Natural killer cell treated with Interleukin-12 subunit alpha and Interleukin-12 subunit beta and Interleukin-15 and Interleukin-18, amount 100 ng/mL, for 72 hours (primary cell): ENCODE results near the gene TBK1. TPM values are rescaled to one million over a fixed set of nuclear protein-coding genes. Genes with fewer than 3 reads are reported as not detected.

Experiments
- ATAC-seq, 2 donors: fragments of 150-1000 bp; cut with Tn5 transposase in 1 of 2; sonication (Bioruptor Pico), chemical (Tn5 transposase) in 1 of 2; 2 replicates each; pipeline ENCODE4 v1.10.0; 2021
- DNase-seq: peaks from one replicate; pipeline ENCODE4 v3.0.0; 2022; ENCODE audit warnings: low spot score
- H3K27ac Mint-ChIP-seq, 2 donors: 1 replicate in 1 of 2; 2 replicates in 1 of 2; pipeline ENCODE4 v1.8.0; 2022; ENCODE audit warnings: mixed read lengths in 2 of 2, mild to moderate bottlenecking in 1 of 2, moderate library complexity in 1 of 2
- H3K27me3 Mint-ChIP-seq, 2 donors: 1 replicate in 1 of 2; 2 replicates in 1 of 2; pipeline ENCODE4 v1.8.0; 2022; ENCODE audit warnings: mixed read lengths in 2 of 2
- H3K36me3 Mint-ChIP-seq: one replicate; pipeline ENCODE4 v1.8.0; 2022; ENCODE audit warnings: mixed read lengths
- H3K4me1 Mint-ChIP-seq, 2 donors: 1 replicate in 1 of 2; 2 replicates in 1 of 2; pipeline ENCODE4 v1.8.0; 2022; ENCODE audit warnings: low read depth in 2 of 2, mixed read lengths in 2 of 2, mild to moderate bottlenecking in 1 of 2
- H3K4me3 Mint-ChIP-seq: one replicate; pipeline ENCODE4 v1.8.0; 2022; ENCODE audit warnings: mixed read lengths
- H3K9me3 Mint-ChIP-seq: 2 replicates; pipeline ENCODE4 v1.8.0; 2022; ENCODE audit warnings: mixed read lengths
- total RNA-seq, 2 donors: library from RNA; stranded (reverse); gene quantifications; one replicate each; pipeline ENCODE4 v1.2.3, GENCODE V29; 2022

The TBK1 gene
- total RNA-seq, 2 donors from 2014 or later = 41.9 to 42.1 TPM

GRCh38 chr12:64430886-64431285 lies 21.0 kb upstream of the TBK1 start:
- Mint-ChIP-seq H3K9me3 (no peaks in the 10 kb centered on the region), H3K27ac (peak overlapping the region in 1 of 2 donors; percentile 37), H3K4me1 (no peaks in the 10 kb centered on the region), H3K36me3 (peaks cover 40% of the 10 kb centered on the region), H3K27me3 (no peaks in the 10 kb centered on the region), H3K4me3 (no peak overlapping the region)
- ATAC-seq = no peak
- DNase-seq = no peak

GRCh38 chr12:64431791-64432190 lies 20.1 kb upstream of the TBK1 start:
- Mint-ChIP-seq H3K4me3 (no peak overlapping the region), H3K4me1 (no peaks in the 10 kb centered on the region), H3K27me3 (no peaks in the 10 kb centered on the region), H3K9me3 (no peaks in the 10 kb centered on the region), H3K27ac (no peak overlapping the region), H3K36me3 (peaks cover 41% of the 10 kb centered on the region)
- ATAC-seq (no peak), DNase-seq (no peak)

- Mint-ChIP-seq H3K4me3 (no peak overlapping the region), H3K9me3 (no peaks in the 10 kb centered on the region), H3K27ac (no peak overlapping the region), H3K36me3 (peaks cover 48% of the 10 kb centered on the region), H3K27me3 (no peaks in the 10 kb centered on the region), H3K4me1 (no peaks in the 10 kb centered on the region)
- DNase-seq = no peak
- no peak for ATAC-seq
Measured at GRCh38 chr12:64433915-64434314, 18.0 kb upstream of the TBK1 start.

- H3K4me3 Mint-ChIP-seq = no peak overlapping the region
- no peak for ATAC-seq
- no peak for DNase-seq
- peaks cover 31% of the 10 kb centered on the region for H3K36me3 Mint-ChIP-seq
- H3K27ac Mint-ChIP-seq = no peak overlapping the region
- H3K27me3 Mint-ChIP-seq = no peaks in the 10 kb centered on the region
- H3K4me1 Mint-ChIP-seq = no peaks in the 10 kb centered on the region
- H3K9me3 Mint-ChIP-seq = no peaks in the 10 kb centered on the region
Measured at GRCh38 chr12:64440100-64440499, 11.8 kb upstream of the TBK1 start.

GRCh38 chr12:64445490-64445889 lies 6.4 kb upstream of the TBK1 start:
- H3K4me3 Mint-ChIP-seq = no peak overlapping the region
- H3K27me3 Mint-ChIP-seq = no peaks in the 10 kb centered on the region
- no peak for ATAC-seq
- H3K27ac Mint-ChIP-seq = no peak overlapping the region
- DNase-seq = no peak
- H3K9me3 Mint-ChIP-seq = no peaks in the 10 kb centered on the region
- H3K36me3 Mint-ChIP-seq = peaks cover 25% of the 10 kb centered on the region
- H3K4me1 Mint-ChIP-seq = peaks cover 4 to 5% of the 10 kb centered on the region in 2 donors

- DNase-seq = no peak
- Mint-ChIP-seq H3K4me3 (no peak overlapping the region), H3K27me3 (no peaks in the 10 kb centered on the region), H3K36me3 (peaks cover 25% of the 10 kb centered on the region), H3K9me3 (no peaks in the 10 kb centered on the region), H3K4me1 (peaks cover 13% of the 10 kb centered on the region in 2 donors), H3K27ac (peak overlapping the region in 1 of 2 donors; percentile 14)
- ATAC-seq = no peak
Measured at GRCh38 chr12:64446295-64446694, 5.6 kb upstream of the TBK1 start.

- DNase-seq = no peak
- peak overlapping the region; percentile 98 to 99 for H3K27ac Mint-ChIP-seq
- H3K9me3 Mint-ChIP-seq = no peaks in the 10 kb centered on the region
- peak overlapping the region; percentile 93 for H3K4me3 Mint-ChIP-seq
- no peaks in the 10 kb centered on the region for H3K27me3 Mint-ChIP-seq
- peaks cover 29 to 32% of the 10 kb centered on the region in 2 donors for H3K4me1 Mint-ChIP-seq
- no peak for ATAC-seq
- peaks cover 24% of the 10 kb centered on the region for H3K36me3 Mint-ChIP-seq
Measured at GRCh38 chr12:64450057-64450640, 1.8 kb upstream of the TBK1 start.

- no peaks in the 10 kb centered on the region for H3K27me3 Mint-ChIP-seq
- H3K4me3 Mint-ChIP-seq = peak overlapping the region; percentile 93
- ATAC-seq = no peak
- H3K36me3 Mint-ChIP-seq = peaks cover 25% of the 10 kb centered on the region
- no peaks in the 10 kb centered on the region for H3K9me3 Mint-ChIP-seq
- no peak for DNase-seq
- peak overlapping the region; percentile 98 to 99 for H3K27ac Mint-ChIP-seq
- peaks cover 32 to 39% of the 10 kb centered on the region in 2 donors for H3K4me1 Mint-ChIP-seq
Measured at GRCh38 chr12:64450711-64451486, 1.0 kb upstream of the TBK1 start.

GRCh38 chr12:64452559-64453329 lies 824 bp downstream of the TBK1 start:
- Mint-ChIP-seq H3K36me3 (peaks cover 21% of the 10 kb centered on the region), H3K4me3 (peak overlapping the region; percentile 95), H3K9me3 (no peaks in the 10 kb centered on the region), H3K4me1 (peaks cover 44 to 53% of the 10 kb centered on the region in 2 donors), H3K27ac (peak overlapping the region; percentile 98 to 99), H3K27me3 (no peaks in the 10 kb centered on the region)
- ATAC-seq (peak; percentile 22 to 25), DNase-seq (no peak)

GRCh38 chr12:64455506-64455905 lies 3.6 kb downstream of the TBK1 start:
- Mint-ChIP-seq H3K9me3 (no peaks in the 10 kb centered on the region), H3K4me1 (peaks cover 58 to 70% of the 10 kb centered on the region in 2 donors), H3K36me3 (peaks cover 28% of the 10 kb centered on the region), H3K27ac (peak overlapping the region; percentile 77 to 94), H3K27me3 (no peaks in the 10 kb centered on the region), H3K4me3 (peak overlapping the region; percentile 59)
- no peak for DNase-seq
- no peak for ATAC-seq

- Mint-ChIP-seq H3K4me3 (peak overlapping the region; percentile 59), H3K27ac (peak overlapping the region; percentile 77 to 94), H3K27me3 (no peaks in the 10 kb centered on the region), H3K9me3 (no peaks in the 10 kb centered on the region), H3K4me1 (peaks cover 54 to 64% of the 10 kb centered on the region in 2 donors), H3K36me3 (peaks cover 32% of the 10 kb centered on the region)
- DNase-seq = no peak
- ATAC-seq = no peak
Measured at GRCh38 chr12:64456119-64456518, 4.2 kb downstream of the TBK1 start.

GRCh38 chr12:64457032-64457431 lies 5.1 kb downstream of the TBK1 start:
- Mint-ChIP-seq H3K9me3 (no peaks in the 10 kb centered on the region), H3K4me1 (peaks cover 49 to 56% of the 10 kb centered on the region in 2 donors), H3K36me3 (peaks cover 32% of the 10 kb centered on the region), H3K27ac (peak overlapping the region; percentile 94 to 96), H3K4me3 (peak overlapping the region; percentile 63), H3K27me3 (no peaks in the 10 kb centered on the region)
- ATAC-seq = no peak
- no peak for DNase-seq

GRCh38 chr12:64457466-64457865 lies 5.5 kb downstream of the TBK1 start:
- no peaks in the 10 kb centered on the region for H3K9me3 Mint-ChIP-seq
- no peak for DNase-seq
- H3K4me1 Mint-ChIP-seq = peaks cover 47 to 56% of the 10 kb centered on the region in 2 donors
- H3K27me3 Mint-ChIP-seq = no peaks in the 10 kb centered on the region
- peaks cover 32% of the 10 kb centered on the region for H3K36me3 Mint-ChIP-seq
- peak in 1 of 2 donors; percentile 73 for ATAC-seq
- peak overlapping the region; percentile 94 to 96 for H3K27ac Mint-ChIP-seq
- H3K4me3 Mint-ChIP-seq = peak overlapping the region; percentile 63

- peak overlapping the region; percentile 95 for H3K4me3 Mint-ChIP-seq
- no peak for DNase-seq
- H3K27ac Mint-ChIP-seq = peak overlapping the region; percentile 94 to 96
- no peaks in the 10 kb centered on the region for H3K27me3 Mint-ChIP-seq
- no peak for ATAC-seq
- peaks cover 27% of the 10 kb centered on the region for H3K36me3 Mint-ChIP-seq
- H3K9me3 Mint-ChIP-seq = no peaks in the 10 kb centered on the region
- H3K4me1 Mint-ChIP-seq = peaks cover 43 to 52% of the 10 kb centered on the region in 2 donors
Measured at GRCh38 chr12:64457923-64458322, 6.0 kb downstream of the TBK1 start.
